GM12878 (cell line): Measurements from ENCODE around the gene CLASP1. TPM values are rescaled to one million over a fixed set of nuclear protein-coding genes. Genes with fewer than 3 reads are reported as not detected.
A peak's percentile ranks its signal among the peaks of the same experiment; 100 is the strongest.

Source experiments
- ATAC-seq: fragments of 200-7000 bp; cut with Tn5 transposase; 3 replicates; pipeline ENCODE4 v1.9.1; 2020; ENCODE audit warnings: mild to moderate bottlenecking, moderate library complexity
- BruUV-seq: library from RNA; stranded (reverse); fragments of 400-500 nt; replicated peaks from 2 replicates; lab custom pipeline; 2021; lab: Mats Ljungman, UMichigan
- CTCF ChIA-PET: fragments of 300-600 bp; sonication (Branson Sonifier 250); formaldehyde crosslinking; extraction: SDS; loops from one replicate; lab custom pipeline; 2021; ENCODE audit warnings: inconsistent platforms; lab: Yijun Ruan, JAX
- POLR2A ChIA-PET: fragments of 350-600 bp; formaldehyde crosslinking; extraction: SDS; loops from one replicate; lab custom pipeline; 2021; ENCODE audit warnings: inconsistent platforms; lab: Charles Lee
- RAD21 ChIA-PET: fragments of 300-600 bp; sonication (Branson Sonifier 250); formaldehyde crosslinking; loops from one replicate; lab custom pipeline; 2023; ENCODE audit warnings: antibody characterized with exemption; ENCODE audit not compliant: unreplicated experiment; lab: Charles Lee
- SMC1A ChIA-PET: fragments of 300-600 bp; sonication (Branson Sonifier 250); formaldehyde crosslinking; loops from one replicate; lab custom pipeline; 2023; ENCODE audit not compliant: unreplicated experiment, uncharacterized antibody; lab: Charles Lee
- DNase-seq: peaks from one replicate; pipeline ENCODE4 v3.0.0-alpha.2; 2011; ENCODE audit warnings: low read depth, low spot score
- FAIRE-seq: peaks from 3 replicates; lab custom pipeline; 2011; peaks lifted over from hg19 to GRCh38; lab: Jason Lieb, UNC
- H2AFZ ChIP-seq: 2 replicates; pipeline ENCODE4 v1.6.0; 2011; ENCODE audit warnings: low read depth, low read length, control low read depth; ENCODE audit not compliant: control insufficient read depth
- H3K27ac ChIP-seq: 2 replicates; pipeline ENCODE4 v1.5.1; 2011; ENCODE audit warnings: control low read depth; ENCODE audit not compliant: control insufficient read depth, insufficient read depth
- H3K27me3 ChIP-seq, 2 experiments: replicated peaks in 1 of 2; 2 replicates each; pipeline versions ENCODE4 v1.6.0 to v1.6.1; 2011; ENCODE audit warnings: low read length in 1 of 2; ENCODE audit not compliant: control insufficient read depth in 2 of 2, insufficient read depth in 2 of 2
- H3K36me3 ChIP-seq, 2 experiments: 2 replicates each; pipeline ENCODE4 v1.5.1; 2011; ENCODE audit warnings: low read length in 1 of 2; ENCODE audit not compliant: control insufficient read depth in 2 of 2, insufficient read depth in 2 of 2
- H3K4me1 ChIP-seq: 2 replicates; pipeline ENCODE4 v1.6.1; 2011; ENCODE audit warnings: mild to moderate bottlenecking, low read length, moderate library complexity, mixed read lengths; ENCODE audit not compliant: control insufficient read depth, insufficient read depth
- H3K4me2 ChIP-seq: 2 replicates; pipeline ENCODE4 v1.6.0; 2011; ENCODE audit warnings: control low read depth; ENCODE audit not compliant: control insufficient read depth, insufficient read depth
- H3K4me3 ChIP-seq: fragments of 200-600 bp; sonication (generic); 2 replicates; pipeline ENCODE4 v1.5.1; 2016
- H3K79me2 ChIP-seq: 2 replicates; pipeline ENCODE4 v1.6.0; 2011; ENCODE audit warnings: low read length; ENCODE audit not compliant: control insufficient read depth, insufficient read depth
- H3K9ac ChIP-seq: 2 replicates; pipeline ENCODE4 v1.8.0; 2011; ENCODE audit warnings: low read length, control low read depth, mixed read lengths; ENCODE audit not compliant: control insufficient read depth, insufficient read depth
- H3K9me3 ChIP-seq: replicated peaks from 3 replicates; pipeline ENCODE4 v1.5.1; 2011; ENCODE audit warnings: mild to moderate bottlenecking, low read length; ENCODE audit not compliant: control insufficient read depth, insufficient read depth
- H4K20me1 ChIP-seq: 2 replicates; pipeline ENCODE4 v1.6.0; 2011; ENCODE audit not compliant: control insufficient read depth, insufficient read depth
- JUNB ChIP-seq: IDR thresholded peaks from 2 replicates; pipeline ENCODE4 v1.6.1; 2016; ENCODE audit warnings: antibody characterized with exemption, mild to moderate bottlenecking
- NFIC ChIP-seq: IDR thresholded peaks from 2 replicates; pipeline ENCODE4 v1.6.1; 2012; ENCODE audit warnings: low read depth, mild to moderate bottlenecking, inconsistent platforms, low read length, moderate library complexity
- POLR2A ChIP-seq: IDR thresholded peaks from 2 replicates; pipeline ENCODE4 v1.6.1; 2011; ENCODE audit warnings: low read depth, mild to moderate bottlenecking, low read length
- RUNX3 ChIP-seq: IDR thresholded peaks from 2 replicates; pipeline ENCODE4 v1.6.1; 2012; ENCODE audit warnings: low read length, inconsistent platforms
- SMAD1 ChIP-seq: fragments of 450-650 bp; IDR thresholded peaks from 2 replicates; pipeline ENCODE4 v1.6.1; 2018; ENCODE audit warnings: mild to moderate bottlenecking, low read depth; ENCODE audit not compliant: partially characterized antibody
- WGBS: methylation state at CpG from one replicate; pipeline ENCODE4 v1.1.6; 2016; ENCODE audit warnings: low lambda C conversion rate; ENCODE audit not compliant: insufficient replicate concordance, insufficient coverage; ENCODE audit errors: missing lambda C conversion rate; 5-methylcytosine and 5-hydroxymethylcytosine counted together
- in situ Hi-C: fragments of 300-500 bp; cut with MboI; formaldehyde crosslinking; loops from 9 replicates; pipeline ENCODE4 v1.14.3; 2018; ENCODE audit warnings: mixed read lengths
- intact Hi-C: fragments of 100-400 bp; cut with micrococcal nuclease; formaldehyde crosslinking; loops from one replicate; pipeline ENCODE4 v1.14.2; 2022; ENCODE audit not compliant: unreplicated experiment
- polyA plus RNA-seq, 11 experiments: library from polyadenylated mRNA; depleted of rRNA in 4 of 11; unstranded in 6 of 11; stranded (reverse) in 5 of 11; fragments of >200 nt; fragmentation: Nextera tagmentation in 4 of 11; fragmentation: Illumina TruSeq in 1 of 11; extraction: Ambion mirVana in 4 of 11; extraction: Trizol in 1 of 11; gene quantifications; 1 replicate in 1 of 11; 2 replicates in 10 of 11; pipeline versions ENCODE4 v1.2.1 to v1.2.3, GENCODE V29; 2011 to 2016; ENCODE audit warnings: inconsistent platforms in 2 of 11, missing spikeins in 2 of 11, low read depth in 1 of 11
- total RNA-seq, 4 experiments: library from RNA; depleted of rRNA in 3 of 4; stranded (reverse); fragments of >200 nt in 3 of 4; fragmentation: Illumina TruSeq in 1 of 4; extraction: Trizol in 1 of 4; gene quantifications; 2 replicates each; pipeline versions ENCODE4 v1.2.1 to v1.2.3, GENCODE V29; 2013 to 2021

The CLASP1 gene
- total and polyA plus RNA-seq, 10 of the 15 experiments (the other 5 are each of a cell fraction or from before 2014, with no cell fraction given), result 1.4 to 62.4 (median 32.9) TPM

GRCh38 chr2:121598087-121598486 lies 51.2 kb downstream of the CLASP1 start:
- H3K27me3 ChIP-seq, result no peaks in the 10 kb centered on the region
- H3K4me2 ChIP-seq, result peak overlapping the region; percentile 70
- CTCF ChIA-PET, result interaction anchor here (0.7 to 5.4 kb wide), 6 partner anchors 10 to 121 kb away, joined by 3 to 44 read pairs (median 5); partner anchors contain the start of genes CLASP1 and RNU4ATAC
- H3K36me3 ChIP-seq, result 0 out of 4 replicates have a peak, but pooled peaks cover 0 to 2% of the 10 kb centered on the region in 2 experiments
- intact Hi-C loops, result loop anchor here (1.0 to 5.0 kb wide), 3 partner anchors 51 to 119 kb away; partner anchors contain the start of gene CLASP1
- POLR2A ChIA-PET, result interaction anchor here (0.7 to 6.3 kb wide), 4 partner anchors 19 to 101 kb away, joined by 3 to 47 read pairs (median 6); partner anchors contain the start of gene RNU4ATAC
- SMC1A ChIA-PET, result interaction anchor here (0.6 to 3.7 kb wide), 9 partner anchors 10 to 123 kb away, joined by 3 to 28 read pairs (median 4); partner anchors contain the start of genes CLASP1 and RNU4ATAC
- RAD21 ChIA-PET, result interaction anchor here (0.6 to 4.2 kb wide), 5 partner anchors 37 to 120 kb away, joined by 3 to 14 read pairs (median 8); partner anchors contain the start of genes CLASP1 and RNU4ATAC
- H3K9me3 ChIP-seq, result no peaks in the 10 kb centered on the region
- FAIRE-seq (no peak), ATAC-seq (peak; percentile 37), DNase-seq (no peak)
- H3K4me3 ChIP-seq, result peak overlapping the region; percentile 62
- H3K79me2 ChIP-seq, result peaks cover 78% of the 10 kb centered on the region
- H3K4me1 ChIP-seq, result peaks cover 38% of the 10 kb centered on the region
- in situ Hi-C loops, result no loop called here
- WGBS, result 20% methylated on average over 2 of the region's 2 CpGs
- H2AFZ ChIP-seq, result no peak overlapping the region
- no peak overlapping the region for H3K9ac ChIP-seq
- peak overlapping the region; percentile 84 for H3K27ac ChIP-seq
- no TSS peak for BruUV-seq
- TF ChIP-seq POLR2A (no peak), RUNX3 (peak; percentile 45), SMAD1 (peak; percentile 46), NFIC (0 out of 2 replicates have a peak, but pooled peaks have one; percentile 15), JUNB (0 out of 2 replicates have a peak, but pooled peaks have one; percentile 24)
- H4K20me1 ChIP-seq, result no peaks in the 10 kb centered on the region
